GM12878 (cell line): ENCODE measurements around the gene TFAM.

ENCODE experiments used
- CHD4 ChIP-seq: fragments of 200-600 bp; sonication (generic); IDR thresholded peaks from 2 replicates; pipeline ENCODE4 v1.6.1; 2016; ENCODE audit warnings: mild to moderate bottlenecking
- EED ChIP-seq: sonication (generic); IDR thresholded peaks from 2 replicates; pipeline ENCODE4 v1.6.1; 2016; ENCODE audit warnings: antibody characterized with exemption, low read depth
- FOS ChIP-seq: IDR thresholded peaks from 3 replicates; pipeline ENCODE4 v1.6.1; 2011; ENCODE audit warnings: borderline replicate concordance; ENCODE audit not compliant: insufficient read length; ENCODE audit errors: extremely low read depth
- GABPA ChIP-seq: IDR thresholded peaks from 2 replicates; pipeline ENCODE4 v1.6.1; 2014; ENCODE audit warnings: antibody characterized with exemption, low read depth, mild to moderate bottlenecking, inconsistent platforms
- JUND ChIP-seq: IDR thresholded peaks from 2 replicates; pipeline ENCODE4 v1.6.1; 2012; ENCODE audit warnings: low read depth, mild to moderate bottlenecking, low read length, improper control_type of control experiment, moderate library complexity
- KDM1A ChIP-seq: fragments of 200-600 bp; sonication (generic); IDR thresholded peaks from 2 replicates; pipeline ENCODE4 v1.6.1; 2016; ENCODE audit warnings: borderline replicate concordance
- NBN ChIP-seq: fragments of 450-650 bp; IDR thresholded peaks from 2 replicates; pipeline ENCODE4 v1.6.1; 2016
- POLR2A ChIP-seq: IDR thresholded peaks from 2 replicates; pipeline ENCODE4 v1.6.1; 2011; ENCODE audit warnings: low read depth, mild to moderate bottlenecking, low read length
- POLR2AphosphoS2 ChIP-seq: IDR thresholded peaks from 2 replicates; pipeline ENCODE4 v1.6.1; 2011; ENCODE audit warnings: low read depth, mild to moderate bottlenecking, low read length, improper control_type of control experiment, moderate library complexity
- RUNX3 ChIP-seq: IDR thresholded peaks from 2 replicates; pipeline ENCODE4 v1.6.1; 2012; ENCODE audit warnings: low read length, inconsistent platforms
- SP1 ChIP-seq: IDR thresholded peaks from one replicate; pipeline ENCODE4 v1.6.1; 2011; ENCODE audit warnings: low read depth, low read length
- TF ChIP-seq, protein P1 (sequence below), 3 experiments: IDR thresholded peaks in 2 of 3; conservative IDR thresholded peaks in 1 of 3; 2 replicates each; pipeline ENCODE4 v1.5.1; 2011; ENCODE audit warnings: low read depth in 3 of 3, low read length in 3 of 3, mild to moderate bottlenecking in 3 of 3, control low read depth in 2 of 3, moderate library complexity in 2 of 3, inconsistent platforms in 1 of 3, mixed read lengths in 1 of 3; ENCODE audit not compliant: control insufficient read depth in 2 of 3, insufficient read depth in 1 of 3; ENCODE audit errors: extremely low read depth in 1 of 3
- TF ChIP-seq, protein P2 (sequence below): IDR thresholded peaks from 2 replicates; pipeline ENCODE4 v1.6.1; 2011; ENCODE audit warnings: borderline replicate concordance, low read depth, mild to moderate bottlenecking, moderate library complexity, mixed read lengths, low read length; ENCODE audit not compliant: insufficient read depth; ENCODE audit errors: extremely low read length
- TF ChIP-seq, protein P3 (sequence below): fragments of 450-650 bp; formaldehyde crosslinking; IDR thresholded peaks from 2 replicates; pipeline ENCODE4 v1.4.0; 2022; ENCODE audit warnings: mild to moderate bottlenecking, moderate library complexity

DNA sequence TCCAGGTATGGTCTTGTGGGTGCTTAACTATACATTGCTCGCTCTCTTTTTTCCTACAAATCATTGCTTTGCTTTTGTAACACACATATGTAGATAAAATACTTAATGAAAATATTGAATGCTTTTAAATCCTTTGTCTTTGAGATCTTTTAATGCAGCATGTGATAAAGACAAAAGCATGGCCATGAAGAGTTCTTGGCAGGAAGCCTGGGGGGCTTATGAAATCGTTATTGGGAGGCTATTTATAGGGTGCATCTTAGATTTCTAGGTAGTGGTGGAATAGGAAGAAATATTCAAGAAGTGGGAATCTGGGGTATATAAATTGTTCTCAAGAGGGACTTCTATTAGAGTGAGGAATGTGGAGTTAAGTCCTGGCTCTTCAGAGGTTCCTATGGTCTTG is 28.5 kb upstream of the TFAM start:
- TF ChIP-seq POLR2A (no peak), NBN (no peak), RUNX3 (no peak), CHD4 (no peak), FOS (no peak), POLR2AphosphoS2 (no peak), JUND (no peak), KDM1A (no peak), SP1 (no peak), GABPA (no peak), EED (no peak)
- TF ChIP-seq, protein P1, sequence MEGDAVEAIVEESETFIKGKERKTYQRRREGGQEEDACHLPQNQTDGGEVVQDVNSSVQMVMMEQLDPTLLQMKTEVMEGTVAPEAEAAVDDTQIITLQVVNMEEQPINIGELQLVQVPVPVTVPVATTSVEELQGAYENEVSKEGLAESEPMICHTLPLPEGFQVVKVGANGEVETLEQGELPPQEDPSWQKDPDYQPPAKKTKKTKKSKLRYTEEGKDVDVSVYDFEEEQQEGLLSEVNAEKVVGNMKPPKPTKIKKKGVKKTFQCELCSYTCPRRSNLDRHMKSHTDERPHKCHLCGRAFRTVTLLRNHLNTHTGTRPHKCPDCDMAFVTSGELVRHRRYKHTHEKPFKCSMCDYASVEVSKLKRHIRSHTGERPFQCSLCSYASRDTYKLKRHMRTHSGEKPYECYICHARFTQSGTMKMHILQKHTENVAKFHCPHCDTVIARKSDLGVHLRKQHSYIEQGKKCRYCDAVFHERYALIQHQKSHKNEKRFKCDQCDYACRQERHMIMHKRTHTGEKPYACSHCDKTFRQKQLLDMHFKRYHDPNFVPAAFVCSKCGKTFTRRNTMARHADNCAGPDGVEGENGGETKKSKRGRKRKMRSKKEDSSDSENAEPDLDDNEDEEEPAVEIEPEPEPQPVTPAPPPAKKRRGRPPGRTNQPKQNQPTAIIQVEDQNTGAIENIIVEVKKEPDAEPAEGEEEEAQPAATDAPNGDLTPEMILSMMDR (IDR thresholded peaks at IDR 0.05 in 2 of 3, conservative IDR thresholded peaks at IDR 0.05 in 1 of 3; ENCODE audit: control insufficient read depth in 2 of 3, extremely low read depth in 1 of 3, insufficient read depth in 1 of 3, low read depth in 3 of 3, low read length in 3 of 3), result no peak
- TF ChIP-seq, protein P2, sequence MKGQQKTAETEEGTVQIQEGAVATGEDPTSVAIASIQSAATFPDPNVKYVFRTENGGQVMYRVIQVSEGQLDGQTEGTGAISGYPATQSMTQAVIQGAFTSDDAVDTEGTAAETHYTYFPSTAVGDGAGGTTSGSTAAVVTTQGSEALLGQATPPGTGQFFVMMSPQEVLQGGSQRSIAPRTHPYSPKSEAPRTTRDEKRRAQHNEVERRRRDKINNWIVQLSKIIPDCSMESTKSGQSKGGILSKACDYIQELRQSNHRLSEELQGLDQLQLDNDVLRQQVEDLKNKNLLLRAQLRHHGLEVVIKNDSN, result no peak
- TF ChIP-seq, protein P3, sequence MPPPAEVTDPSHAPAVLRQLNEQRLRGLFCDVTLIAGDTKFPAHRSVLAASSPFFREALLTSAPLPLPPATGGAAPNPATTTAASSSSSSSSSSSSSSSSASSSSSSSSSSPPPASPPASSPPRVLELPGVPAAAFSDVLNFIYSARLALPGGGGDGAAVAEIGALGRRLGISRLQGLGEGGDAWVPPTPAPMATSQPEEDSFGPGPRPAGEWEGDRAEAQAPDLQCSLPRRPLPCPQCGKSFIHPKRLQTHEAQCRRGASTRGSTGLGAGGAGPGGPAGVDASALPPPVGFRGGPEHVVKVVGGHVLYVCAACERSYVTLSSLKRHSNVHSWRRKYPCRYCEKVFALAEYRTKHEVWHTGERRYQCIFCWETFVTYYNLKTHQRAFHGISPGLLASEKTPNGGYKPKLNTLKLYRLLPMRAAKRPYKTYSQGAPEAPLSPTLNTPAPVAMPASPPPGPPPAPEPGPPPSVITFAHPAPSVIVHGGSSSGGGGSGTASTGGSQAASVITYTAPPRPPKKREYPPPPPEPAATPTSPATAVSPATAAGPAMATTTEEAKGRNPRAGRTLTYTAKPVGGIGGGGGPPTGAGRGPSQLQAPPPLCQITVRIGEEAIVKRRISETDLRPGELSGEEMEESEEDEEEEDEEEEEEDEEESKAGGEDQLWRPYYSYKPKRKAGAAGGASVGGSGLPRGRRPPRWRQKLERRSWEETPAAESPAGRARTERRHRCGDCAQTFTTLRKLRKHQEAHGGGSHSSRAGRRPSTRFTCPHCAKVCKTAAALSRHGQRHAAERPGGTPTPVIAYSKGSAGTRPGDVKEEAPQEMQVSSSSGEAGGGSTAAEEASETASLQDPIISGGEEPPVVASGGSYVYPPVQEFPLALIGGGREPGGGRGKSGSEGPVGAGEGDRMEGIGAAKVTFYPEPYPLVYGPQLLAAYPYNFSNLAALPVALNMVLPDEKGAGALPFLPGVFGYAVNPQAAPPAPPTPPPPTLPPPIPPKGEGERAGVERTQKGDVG (CRISPR knock-in tag), result no peak
